Measurements from ENCODE around the gene KIRREL1. TPM values are rescaled to one million over a fixed set of nuclear protein-coding genes. Genes with fewer than 3 reads are reported as not detected.

Gene KIRREL1
- total RNA-seq, 1 donor from 2014 or later: 23.5 TPM

DNA sequence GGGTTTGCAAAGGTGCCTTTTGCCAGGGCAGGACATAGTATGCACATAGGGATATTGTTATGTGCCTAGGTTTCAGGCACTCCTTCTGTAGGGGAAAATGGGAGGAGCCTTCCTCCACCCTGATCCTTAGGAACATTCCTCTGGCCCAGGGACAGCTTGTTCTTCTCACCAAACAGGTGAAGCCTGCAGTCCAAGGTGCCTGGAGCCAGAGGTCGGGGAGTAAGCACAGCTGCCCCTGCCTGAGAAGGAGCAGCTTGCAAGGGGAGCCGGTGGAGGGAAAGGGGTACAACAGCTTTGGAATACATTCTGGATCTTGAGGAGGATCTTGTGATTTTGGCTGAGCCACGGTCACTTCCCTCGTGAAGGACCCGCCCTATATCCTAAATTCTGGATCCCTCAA lies 104.8 kb downstream of the KIRREL1 start:
- H3K4me3 ChIP-seq (ENCODE audit: low read length in 3 of 3): no peak overlapping the region
- peaks cover 0 to 6% (median 4%) of the 10 kb centered on the region in 3 donors for H3K36me3 ChIP-seq (ENCODE audit: control insufficient read depth in 3 of 3, insufficient read depth in 3 of 3, low read length in 3 of 3)
- no peaks in the 10 kb centered on the region for H3K27me3 ChIP-seq (ENCODE audit: control insufficient read depth in 3 of 3, insufficient read depth in 3 of 3, low read length in 3 of 3)
- H3K27ac ChIP-seq (ENCODE audit: low read depth, low read length): no peak overlapping the region
- H3K9ac ChIP-seq (ENCODE audit: low read depth in 1 of 3, low read length in 3 of 3): no peak overlapping the region
- H3K9me3 ChIP-seq (ENCODE audit: control insufficient read depth in 3 of 3, low read length in 3 of 3): no peaks in the 10 kb centered on the region
- peaks cover 0 to 6% (median 5%) of the 10 kb centered on the region in 3 donors for H3K4me1 ChIP-seq (ENCODE audit: control insufficient read depth in 3 of 3, insufficient read depth in 3 of 3, low read length in 3 of 3)

GRCh38 chr1:158099185-158099584 lies 105.7 kb downstream of the KIRREL1 start:
- Histone ChIP-seq H3K9ac (ENCODE audit: low read depth in 1 of 3, low read length in 3 of 3) (no peak overlapping the region), H3K27ac (ENCODE audit: low read depth, low read length) (no peak overlapping the region)

DNA sequence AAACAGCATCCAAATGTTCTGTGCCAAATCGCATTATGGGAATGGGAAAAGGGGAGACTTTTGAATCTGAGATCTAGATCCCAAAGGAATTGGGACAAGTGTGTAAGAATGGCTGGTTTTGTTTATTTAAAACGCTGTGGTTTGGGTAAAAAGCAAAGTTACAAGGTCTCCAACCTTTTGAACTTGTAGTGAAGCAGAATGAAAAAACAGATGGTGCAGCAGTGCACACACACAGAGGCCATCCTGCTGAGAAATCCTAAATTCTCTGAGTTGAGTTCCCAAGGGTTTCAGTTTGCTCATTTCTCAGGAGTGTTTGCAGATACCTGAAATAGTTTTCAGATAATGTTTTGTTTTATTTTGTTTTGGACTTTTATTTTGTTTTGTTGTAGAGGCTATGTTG lies 107.1 kb downstream of the KIRREL1 start:
- H3K9ac ChIP-seq (ENCODE audit: low read depth in 1 of 3, low read length in 3 of 3): no peak overlapping the region
- no peaks in the 10 kb centered on the region for H3K27me3 ChIP-seq (ENCODE audit: control insufficient read depth in 3 of 3, insufficient read depth in 3 of 3, low read length in 3 of 3)
- H3K4me3 ChIP-seq (ENCODE audit: low read length in 3 of 3): no peak overlapping the region
- H3K4me1 ChIP-seq (ENCODE audit: control insufficient read depth in 3 of 3, insufficient read depth in 3 of 3, low read length in 3 of 3): peaks cover 0 to 6% (median 5%) of the 10 kb centered on the region in 3 donors
- H3K36me3 ChIP-seq (ENCODE audit: control insufficient read depth in 3 of 3, insufficient read depth in 3 of 3, low read length in 3 of 3): peaks cover 0 to 2% (median 0%) of the 10 kb centered on the region in 3 donors
- H3K27ac ChIP-seq (ENCODE audit: low read depth, low read length): no peak overlapping the region
- H3K9me3 ChIP-seq (ENCODE audit: control insufficient read depth in 3 of 3, low read length in 3 of 3): no peaks in the 10 kb centered on the region

More at GRCh38 chr1:158099185-158099584, 105.7 kb downstream of the KIRREL1 start:
- H3K9me3 ChIP-seq (ENCODE audit: control insufficient read depth in 3 of 3, low read length in 3 of 3): no peaks in the 10 kb centered on the region
- no peak overlapping the region for H3K4me3 ChIP-seq (ENCODE audit: low read length in 3 of 3)
- H3K4me1 ChIP-seq (ENCODE audit: control insufficient read depth in 3 of 3, insufficient read depth in 3 of 3, low read length in 3 of 3): peaks cover 0 to 6% (median 5%) of the 10 kb centered on the region in 3 donors
- H3K27me3 ChIP-seq (ENCODE audit: control insufficient read depth in 3 of 3, insufficient read depth in 3 of 3, low read length in 3 of 3): no peaks in the 10 kb centered on the region
- peaks cover 0 to 2% (median 0%) of the 10 kb centered on the region in 3 donors for H3K36me3 ChIP-seq (ENCODE audit: control insufficient read depth in 3 of 3, insufficient read depth in 3 of 3, low read length in 3 of 3)

DNA sequence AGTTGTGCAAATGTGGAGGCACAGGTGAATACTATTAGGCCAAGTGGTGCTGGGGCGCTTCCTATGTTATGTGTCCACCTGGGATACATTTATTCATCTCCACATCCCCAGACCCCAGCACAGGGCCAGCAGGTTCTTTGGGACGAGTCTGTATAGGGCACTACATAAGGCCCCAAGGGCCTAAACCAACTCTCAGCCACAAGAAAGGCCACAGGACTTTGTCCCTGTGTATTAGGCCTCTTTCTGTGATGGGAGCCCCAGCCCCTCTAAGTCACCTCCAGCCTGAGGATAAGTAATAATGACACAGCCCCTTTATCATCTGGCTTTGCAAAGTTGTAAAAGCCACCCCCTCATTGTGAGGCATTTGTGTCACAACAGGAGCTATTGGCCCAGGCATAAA lies 108.0 kb downstream of the KIRREL1 start:
- H3K36me3 ChIP-seq (ENCODE audit: control insufficient read depth in 3 of 3, insufficient read depth in 3 of 3, low read length in 3 of 3): peaks cover 0 to 2% (median 0%) of the 10 kb centered on the region in 3 donors
- no peak overlapping the region for H3K4me3 ChIP-seq (ENCODE audit: low read length in 3 of 3)
- H3K9me3 ChIP-seq (ENCODE audit: control insufficient read depth in 3 of 3, low read length in 3 of 3): no peaks in the 10 kb centered on the region
- H3K27ac ChIP-seq (ENCODE audit: low read depth, low read length): no peak overlapping the region
- H3K4me1 ChIP-seq (ENCODE audit: control insufficient read depth in 3 of 3, insufficient read depth in 3 of 3, low read length in 3 of 3): peaks cover 0 to 6% (median 5%) of the 10 kb centered on the region in 3 donors
- no peaks in the 10 kb centered on the region for H3K27me3 ChIP-seq (ENCODE audit: control insufficient read depth in 3 of 3, insufficient read depth in 3 of 3, low read length in 3 of 3)
- no peak overlapping the region for H3K9ac ChIP-seq (ENCODE audit: low read depth in 1 of 3, low read length in 3 of 3)

DNA sequence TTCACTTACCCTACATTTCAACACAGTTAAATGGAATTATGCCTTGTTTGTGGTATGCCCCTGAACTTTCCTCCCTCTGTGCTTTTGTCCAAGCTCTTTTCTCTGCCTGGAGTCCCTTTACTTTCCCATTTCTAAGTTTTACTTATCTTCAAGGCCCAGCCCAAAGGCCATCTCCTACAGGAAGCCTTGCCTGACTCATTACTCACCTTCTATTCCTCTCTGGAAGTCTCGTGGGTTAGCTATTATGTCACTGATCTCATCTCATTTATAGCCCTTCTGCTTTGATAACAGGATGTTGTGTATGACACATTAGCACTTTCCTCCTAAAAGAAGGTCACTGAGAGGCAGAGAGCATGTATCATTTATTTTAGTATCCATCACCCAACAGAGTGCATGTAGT lies 108.5 kb downstream of the KIRREL1 start:
- Histone ChIP-seq H3K9me3 (ENCODE audit: control insufficient read depth in 3 of 3, low read length in 3 of 3) (no peaks in the 10 kb centered on the region), H3K36me3 (ENCODE audit: control insufficient read depth in 3 of 3, insufficient read depth in 3 of 3, low read length in 3 of 3) (no peaks in the 10 kb centered on the region), H3K4me3 (ENCODE audit: low read length in 3 of 3) (no peak overlapping the region), H3K27ac (ENCODE audit: low read depth, low read length) (no peak overlapping the region), H3K9ac (ENCODE audit: low read depth in 1 of 3, low read length in 3 of 3) (no peak overlapping the region), H3K4me1 (ENCODE audit: control insufficient read depth in 3 of 3, insufficient read depth in 3 of 3, low read length in 3 of 3) (peaks cover 0 to 6% (median 5%) of the 10 kb centered on the region in 3 donors), H3K27me3 (ENCODE audit: control insufficient read depth in 3 of 3, insufficient read depth in 3 of 3, low read length in 3 of 3) (peaks cover 0 to 2% (median 0%) of the 10 kb centered on the region in 3 donors)

DNA sequence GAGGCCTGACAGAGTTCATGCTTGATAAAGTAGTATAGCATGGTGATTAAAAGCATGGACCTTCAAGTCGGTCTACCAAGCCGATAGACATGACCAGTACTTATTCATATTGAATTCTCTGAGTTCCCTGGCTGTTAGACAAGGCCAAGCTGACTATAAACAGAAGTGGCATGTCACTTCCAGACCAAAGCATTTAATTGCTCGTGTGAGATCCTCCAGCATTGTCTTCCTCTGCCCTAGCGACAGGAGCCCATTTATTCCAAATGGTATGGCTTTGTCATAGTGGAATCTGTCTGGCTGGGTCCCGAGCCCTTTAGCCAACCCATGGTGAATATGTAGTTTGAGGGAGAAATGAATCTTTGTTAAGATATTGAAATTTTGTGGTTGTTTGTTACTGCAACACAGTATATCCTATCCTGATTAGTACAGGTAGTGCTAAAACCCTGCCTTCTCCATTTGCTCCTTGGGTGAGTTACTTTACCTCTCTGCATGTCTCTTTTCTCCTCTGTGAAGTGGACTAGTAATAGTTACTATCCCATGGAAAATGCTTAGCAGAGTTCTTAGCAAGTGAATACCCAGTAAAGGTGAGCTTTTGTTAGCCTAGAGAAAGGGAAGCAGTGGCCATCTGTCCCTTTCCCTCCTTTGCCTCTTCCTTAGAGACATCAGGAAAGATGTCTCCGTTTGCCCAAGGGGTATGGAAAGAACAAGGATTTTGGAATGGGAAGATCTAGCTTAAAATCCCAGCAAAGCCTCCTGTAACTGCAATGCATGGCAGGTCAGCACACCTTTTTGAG lies 109.6 kb downstream of the KIRREL1 start:
- Histone ChIP-seq H3K9ac (ENCODE audit: low read depth in 1 of 3, low read length in 3 of 3) (no peak overlapping the region), H3K9me3 (ENCODE audit: control insufficient read depth in 3 of 3, low read length in 3 of 3) (no peaks in the 10 kb centered on the region), H3K4me1 (ENCODE audit: control insufficient read depth in 3 of 3, insufficient read depth in 3 of 3, low read length in 3 of 3) (peaks cover 0 to 6% (median 5%) of the 10 kb centered on the region in 3 donors), H3K27ac (ENCODE audit: low read depth, low read length) (no peak overlapping the region), H3K36me3 (ENCODE audit: control insufficient read depth in 3 of 3, insufficient read depth in 3 of 3, low read length in 3 of 3) (no peaks in the 10 kb centered on the region), H3K27me3 (ENCODE audit: control insufficient read depth in 3 of 3, insufficient read depth in 3 of 3, low read length in 3 of 3) (peaks cover 0 to 2% (median 0%) of the 10 kb centered on the region in 3 donors), H3K4me3 (ENCODE audit: low read length in 3 of 3) (no peak overlapping the region)

DNA sequence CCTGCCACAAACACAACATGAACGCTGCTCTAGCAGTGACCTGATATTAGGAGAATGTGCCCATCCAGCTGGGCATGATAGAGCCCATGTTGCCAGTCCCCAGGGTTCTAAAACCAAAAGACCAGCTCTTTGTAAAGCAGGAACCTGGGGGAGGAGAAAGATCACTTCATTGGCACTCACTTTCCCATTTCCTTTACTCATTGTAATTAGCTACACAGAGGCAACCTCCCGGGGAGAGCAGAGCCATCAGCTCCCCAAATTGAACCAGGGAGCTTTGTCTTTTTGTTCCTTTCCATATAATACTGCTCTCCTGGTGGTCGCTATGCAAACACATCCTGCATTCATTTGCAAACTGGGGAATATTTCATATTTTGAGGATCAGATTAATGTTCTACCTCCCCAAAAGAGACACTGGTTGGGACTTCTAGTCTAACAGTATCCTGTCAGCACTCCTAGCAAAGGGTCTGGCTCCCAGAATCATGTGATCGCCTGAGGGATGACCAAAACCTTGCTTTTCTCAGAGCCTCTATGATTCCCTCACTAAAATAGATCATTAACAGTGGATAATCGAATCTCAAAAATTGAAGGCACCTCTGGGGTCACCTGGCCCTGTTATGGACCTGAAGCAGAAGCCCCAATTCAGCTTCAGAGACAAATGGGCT lies 110.5 kb downstream of the KIRREL1 start:
- peaks cover 0 to 2% (median 0%) of the 10 kb centered on the region in 3 donors for H3K27me3 ChIP-seq (ENCODE audit: control insufficient read depth in 3 of 3, insufficient read depth in 3 of 3, low read length in 3 of 3)
- H3K36me3 ChIP-seq (ENCODE audit: control insufficient read depth in 3 of 3, insufficient read depth in 3 of 3, low read length in 3 of 3): no peaks in the 10 kb centered on the region
- no peak overlapping the region for H3K27ac ChIP-seq (ENCODE audit: low read depth, low read length)
- H3K4me3 ChIP-seq (ENCODE audit: low read length in 3 of 3): no peak overlapping the region
- no peak overlapping the region for H3K9ac ChIP-seq (ENCODE audit: low read depth in 1 of 3, low read length in 3 of 3)
- H3K9me3 ChIP-seq (ENCODE audit: control insufficient read depth in 3 of 3, low read length in 3 of 3): no peaks in the 10 kb centered on the region
- peaks cover 0 to 6% (median 5%) of the 10 kb centered on the region in 3 donors for H3K4me1 ChIP-seq (ENCODE audit: control insufficient read depth in 3 of 3, insufficient read depth in 3 of 3, low read length in 3 of 3)

DNA sequence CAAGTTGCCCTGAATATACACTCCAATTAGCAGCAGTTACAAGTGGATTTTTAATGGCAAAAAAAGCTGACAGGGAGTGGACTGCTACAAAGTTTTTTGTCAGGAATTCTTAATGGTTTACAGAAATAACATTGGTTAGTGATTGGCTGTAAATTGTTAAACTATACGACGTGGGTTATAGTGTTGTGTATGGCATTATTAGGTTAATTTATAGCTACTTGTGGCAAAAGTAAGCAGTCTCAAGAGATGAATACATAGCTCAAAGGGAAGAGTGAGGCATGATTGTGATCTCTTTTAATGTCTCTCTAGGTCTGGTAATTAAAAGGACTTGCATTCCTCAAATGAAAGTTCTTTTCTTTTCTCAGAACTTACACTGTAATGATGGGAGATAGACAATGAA lies 111.4 kb downstream of the KIRREL1 start:
- peaks cover 0 to 5% (median 2%) of the 10 kb centered on the region in 3 donors for H3K4me1 ChIP-seq (ENCODE audit: control insufficient read depth in 3 of 3, insufficient read depth in 3 of 3, low read length in 3 of 3)
- no peak overlapping the region for H3K4me3 ChIP-seq (ENCODE audit: low read length in 3 of 3)
- H3K36me3 ChIP-seq (ENCODE audit: control insufficient read depth in 3 of 3, insufficient read depth in 3 of 3, low read length in 3 of 3): no peaks in the 10 kb centered on the region
- no peaks in the 10 kb centered on the region for H3K9me3 ChIP-seq (ENCODE audit: control insufficient read depth in 3 of 3, low read length in 3 of 3)
- peaks cover 0 to 2% (median 0%) of the 10 kb centered on the region in 3 donors for H3K27me3 ChIP-seq (ENCODE audit: control insufficient read depth in 3 of 3, insufficient read depth in 3 of 3, low read length in 3 of 3)
- H3K9ac ChIP-seq (ENCODE audit: low read depth in 1 of 3, low read length in 3 of 3): no peak overlapping the region
- no peak overlapping the region for H3K27ac ChIP-seq (ENCODE audit: low read depth, low read length)

DNA sequence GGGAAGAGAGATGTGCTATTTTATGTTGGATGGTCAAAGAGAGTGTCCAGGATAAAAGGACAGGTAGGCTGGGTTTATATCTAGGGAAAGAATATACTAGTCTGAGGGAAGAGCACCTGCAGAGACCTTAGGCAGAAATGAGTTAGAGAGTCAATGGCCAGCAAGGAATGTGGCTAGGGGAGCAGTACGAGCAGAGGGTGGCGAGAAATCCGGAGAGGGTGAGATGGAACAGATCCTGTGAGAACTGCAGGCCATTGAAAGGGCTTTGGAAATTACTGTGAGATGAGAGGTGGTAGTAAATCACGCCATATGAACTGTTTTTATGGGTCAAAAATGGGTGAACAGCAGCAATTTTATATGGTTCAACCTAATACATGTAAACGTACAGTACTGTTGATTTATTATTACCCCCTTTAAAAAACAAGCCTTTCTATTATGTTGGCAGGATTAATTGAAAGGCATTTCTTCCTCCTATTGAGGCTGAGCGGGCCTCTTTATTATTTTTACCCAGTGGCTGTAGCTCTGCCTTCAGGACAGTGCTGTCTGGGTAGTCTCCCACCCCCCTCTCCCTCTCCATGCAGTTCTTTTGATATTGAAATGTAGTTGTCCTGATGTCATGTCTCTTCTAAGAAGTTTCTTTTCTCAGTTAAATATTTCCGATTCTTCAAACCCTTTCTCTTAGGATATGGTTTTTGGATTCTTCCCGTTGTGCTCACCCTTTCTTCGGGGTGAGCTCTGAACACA lies 112.1 kb downstream of the KIRREL1 start:
- Histone ChIP-seq H3K4me3 (ENCODE audit: low read length in 3 of 3) (no peak overlapping the region), H3K27me3 (ENCODE audit: control insufficient read depth in 3 of 3, insufficient read depth in 3 of 3, low read length in 3 of 3) (peaks cover 0 to 2% (median 0%) of the 10 kb centered on the region in 3 donors), H3K9ac (ENCODE audit: low read depth in 1 of 3, low read length in 3 of 3) (no peak overlapping the region), H3K27ac (ENCODE audit: low read depth, low read length) (no peak overlapping the region), H3K4me1 (ENCODE audit: control insufficient read depth in 3 of 3, insufficient read depth in 3 of 3, low read length in 3 of 3) (peaks cover 0 to 5% (median 0%) of the 10 kb centered on the region in 3 donors), H3K9me3 (ENCODE audit: control insufficient read depth in 3 of 3, low read length in 3 of 3) (no peaks in the 10 kb centered on the region), H3K36me3 (ENCODE audit: control insufficient read depth in 3 of 3, insufficient read depth in 3 of 3, low read length in 3 of 3) (no peaks in the 10 kb centered on the region)

All from skeletal muscle tissue (tissue), 4 donors.